ENCODE measurements around the gene ANKRA2.

Gene ANKRA2

DNA sequence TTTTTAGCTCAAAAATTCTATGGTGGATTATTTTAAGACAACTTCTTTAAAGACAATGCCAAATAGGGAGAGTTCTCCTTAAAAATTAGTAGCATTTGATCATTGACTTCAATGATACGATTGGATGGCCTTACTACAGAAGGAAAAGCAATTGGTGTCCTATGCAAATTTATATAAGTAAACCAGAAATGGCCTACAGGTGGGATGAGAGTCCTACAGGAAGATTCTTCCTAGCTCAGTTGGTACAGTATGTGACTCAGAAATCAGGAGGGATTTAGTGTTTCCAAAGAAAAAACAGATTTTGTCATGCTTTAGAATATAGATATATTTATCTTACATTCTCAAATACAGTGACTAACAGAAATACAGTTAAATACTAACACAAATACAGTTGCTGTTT, 6.5 kb downstream of the ANKRA2 start:
- TF ChIP-seq, protein P1, sequence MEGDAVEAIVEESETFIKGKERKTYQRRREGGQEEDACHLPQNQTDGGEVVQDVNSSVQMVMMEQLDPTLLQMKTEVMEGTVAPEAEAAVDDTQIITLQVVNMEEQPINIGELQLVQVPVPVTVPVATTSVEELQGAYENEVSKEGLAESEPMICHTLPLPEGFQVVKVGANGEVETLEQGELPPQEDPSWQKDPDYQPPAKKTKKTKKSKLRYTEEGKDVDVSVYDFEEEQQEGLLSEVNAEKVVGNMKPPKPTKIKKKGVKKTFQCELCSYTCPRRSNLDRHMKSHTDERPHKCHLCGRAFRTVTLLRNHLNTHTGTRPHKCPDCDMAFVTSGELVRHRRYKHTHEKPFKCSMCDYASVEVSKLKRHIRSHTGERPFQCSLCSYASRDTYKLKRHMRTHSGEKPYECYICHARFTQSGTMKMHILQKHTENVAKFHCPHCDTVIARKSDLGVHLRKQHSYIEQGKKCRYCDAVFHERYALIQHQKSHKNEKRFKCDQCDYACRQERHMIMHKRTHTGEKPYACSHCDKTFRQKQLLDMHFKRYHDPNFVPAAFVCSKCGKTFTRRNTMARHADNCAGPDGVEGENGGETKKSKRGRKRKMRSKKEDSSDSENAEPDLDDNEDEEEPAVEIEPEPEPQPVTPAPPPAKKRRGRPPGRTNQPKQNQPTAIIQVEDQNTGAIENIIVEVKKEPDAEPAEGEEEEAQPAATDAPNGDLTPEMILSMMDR (IDR thresholded peaks at IDR 0.05; ENCODE audit: control insufficient read depth, insufficient read depth, low read depth, low read length, missing control alignments): no peak
- no peak for DNase-seq (ENCODE audit: low read depth)
- no peak overlapping the region for H3K4me3 ChIP-seq (ENCODE audit: control insufficient read depth, low read depth, low read length)

DNA sequence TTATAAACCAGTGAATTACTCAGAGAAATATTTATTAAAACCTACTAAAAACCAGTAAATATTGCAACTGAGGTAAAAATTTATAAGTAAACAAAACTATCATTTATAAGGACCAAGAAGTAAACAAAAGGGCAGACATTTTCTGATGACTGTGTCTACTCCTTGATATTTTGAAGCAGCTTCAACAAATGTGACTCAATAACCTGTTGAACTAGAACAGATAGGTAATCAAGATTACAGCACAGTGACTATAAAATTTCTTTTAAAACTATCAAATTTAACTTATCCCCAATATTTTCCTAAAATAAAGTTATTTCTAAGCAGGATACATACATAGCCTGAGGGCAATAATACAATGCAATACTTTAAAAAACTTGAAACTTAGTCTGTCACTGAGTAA, 12.8 kb downstream of the ANKRA2 start:
- H3K4me3 ChIP-seq (ENCODE audit: control insufficient read depth, low read depth, low read length): no peak overlapping the region
- no peak for DNase-seq (ENCODE audit: low read depth)
- TF ChIP-seq, protein P1 (IDR thresholded peaks at IDR 0.05; ENCODE audit: control insufficient read depth, insufficient read depth, low read depth, low read length, missing control alignments): no peak

DNA sequence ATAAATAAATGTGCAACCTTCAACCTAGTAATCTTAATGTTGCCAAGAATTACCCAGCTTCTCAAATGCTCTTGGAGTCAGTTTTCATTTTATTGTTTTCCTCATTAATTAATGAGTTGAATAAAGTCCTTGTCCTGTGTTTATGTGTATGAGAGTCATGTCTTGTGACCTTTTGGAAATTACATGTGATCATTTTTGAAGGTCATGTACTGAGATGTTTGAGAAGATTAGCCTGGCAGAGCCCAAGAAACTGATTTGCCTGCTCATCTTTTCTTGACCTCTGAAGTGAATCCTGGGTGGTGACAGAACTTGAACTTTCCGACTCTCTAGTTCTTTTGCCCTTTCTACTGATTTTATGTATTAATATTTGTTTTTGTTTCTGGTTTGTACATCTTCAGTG, 15.4 kb downstream of the ANKRA2 start:
- DNase-seq (ENCODE audit: low read depth): no peak
- TF ChIP-seq, protein P1 (IDR thresholded peaks at IDR 0.05; ENCODE audit: control insufficient read depth, insufficient read depth, low read depth, low read length, missing control alignments): no peak
- no peak overlapping the region for H3K4me3 ChIP-seq (ENCODE audit: control insufficient read depth, low read depth, low read length)

DNA sequence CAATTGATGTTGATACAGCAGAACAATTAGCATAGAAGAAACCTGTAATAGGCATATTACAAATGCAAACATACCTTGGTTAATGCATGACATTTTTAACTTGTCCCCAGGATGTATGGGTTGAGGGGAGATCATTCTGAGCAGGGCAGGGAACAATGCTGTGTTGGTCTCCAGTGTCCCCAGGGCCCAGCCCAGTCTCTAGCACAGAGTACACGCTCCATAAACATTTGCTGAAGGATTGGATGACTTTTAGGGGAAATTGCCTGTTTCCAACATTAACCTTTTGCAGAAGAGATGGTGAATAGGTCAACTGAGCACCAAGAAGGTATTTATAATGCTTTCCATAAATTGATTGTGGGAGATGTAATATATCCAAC, 20.0 kb downstream of the ANKRA2 start:
- no peak for DNase-seq (ENCODE audit: low read depth)
- TF ChIP-seq, protein P1 (IDR thresholded peaks at IDR 0.05; ENCODE audit: control insufficient read depth, insufficient read depth, low read depth, low read length, missing control alignments): no peak

DNA sequence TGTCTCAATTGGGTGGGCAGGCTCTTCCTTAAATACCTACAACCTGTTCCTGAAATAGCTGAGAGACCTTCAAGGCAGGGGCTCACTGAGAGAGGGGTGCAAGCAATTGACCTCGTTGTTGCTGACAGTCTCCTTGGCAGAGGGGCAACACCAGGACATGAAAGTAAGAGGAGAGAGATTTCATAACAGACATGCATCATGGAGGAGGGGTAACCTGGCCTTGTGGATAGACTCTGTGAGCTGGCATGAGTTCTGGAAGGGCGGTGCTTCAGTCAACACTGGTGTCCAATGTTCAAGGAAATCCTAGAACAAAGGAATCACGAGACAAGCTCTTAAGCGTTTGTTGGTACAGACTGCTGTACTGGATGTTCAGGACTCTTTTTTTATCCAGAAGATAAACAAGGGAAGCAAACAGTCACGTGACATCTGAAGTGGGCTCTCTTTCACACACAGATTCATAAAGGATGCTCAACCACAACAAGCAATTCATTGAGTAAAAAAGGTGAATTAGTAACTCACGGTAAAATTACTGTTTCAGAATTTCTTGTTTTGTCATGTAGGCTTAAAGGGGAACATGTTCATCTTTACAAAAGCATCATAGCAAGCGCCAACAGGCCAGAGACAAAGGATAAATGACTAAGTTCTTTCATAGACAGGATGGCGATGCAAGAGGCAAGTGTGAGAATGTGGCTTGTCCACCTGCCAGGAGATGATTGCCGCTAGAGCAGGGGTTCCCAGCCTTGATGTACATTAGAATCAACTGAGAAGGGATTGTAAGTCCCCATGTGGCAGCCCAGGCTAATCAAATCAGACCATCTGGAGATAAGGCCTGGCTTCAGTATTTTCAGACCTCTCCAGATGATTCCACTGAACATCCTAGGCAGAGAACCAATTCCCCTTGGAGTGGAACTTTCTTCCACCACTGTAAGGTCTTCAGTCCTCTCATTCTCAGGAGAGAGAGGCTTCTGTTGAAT, 20.7 kb downstream of the ANKRA2 start:
- no peak overlapping the region for H3K4me3 ChIP-seq (ENCODE audit: control insufficient read depth, low read depth, low read length)
- TF ChIP-seq, protein P1 (IDR thresholded peaks at IDR 0.05; ENCODE audit: control insufficient read depth, insufficient read depth, low read depth, low read length, missing control alignments): no peak
- DNase-seq (ENCODE audit: low read depth): no peak

More for the DNA sequence above, 20.0 kb downstream of the ANKRA2 start:
- no peak overlapping the region for H3K4me3 ChIP-seq (ENCODE audit: control insufficient read depth, low read depth, low read length)

DNA sequence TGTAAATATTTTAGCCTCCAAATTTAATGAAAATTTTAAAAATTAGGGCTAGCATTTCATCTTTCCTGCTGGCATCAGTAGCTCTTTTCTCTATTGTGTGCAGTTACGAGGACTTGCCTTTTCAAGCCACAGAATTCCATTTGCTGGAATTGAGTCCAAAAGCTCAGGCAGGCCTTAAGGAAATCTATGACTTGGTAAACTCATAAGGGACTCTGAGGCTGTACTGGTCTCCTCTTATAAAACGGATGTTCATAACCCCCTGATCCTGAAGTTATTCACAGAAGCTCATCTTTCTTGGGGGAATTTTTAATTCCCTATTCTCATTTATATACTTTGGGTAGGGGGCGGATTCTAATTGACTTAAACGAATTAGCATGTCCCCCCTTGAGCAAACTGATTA, 23.4 kb downstream of the ANKRA2 start:
- TF ChIP-seq, protein P1 (IDR thresholded peaks at IDR 0.05; ENCODE audit: control insufficient read depth, insufficient read depth, low read depth, low read length, missing control alignments): no peak
- H3K4me3 ChIP-seq (ENCODE audit: control insufficient read depth, low read depth, low read length): no peak overlapping the region
- DNase-seq (ENCODE audit: low read depth): no peak

Data from AG09309 (cell line).